Articular chondrocyte of knee joint (primary cell): ENCODE measurements around the gene SKP2. TPM values are rescaled to one million over a fixed set of nuclear protein-coding genes. Genes with fewer than 3 reads are reported as not detected.

ENCODE experiments used
- small RNA-seq: library from RNA; depleted of rRNA; stranded (forward); fragments of <200 nt; gene quantifications from one replicate; pipeline ENCODE3, GENCODE V24; 2012
- total RNA-seq: library from RNA; depleted of rRNA; stranded (reverse); fragments of >200 nt; gene quantifications from 2 replicates; pipeline ENCODE4 v1.2.3, GENCODE V29; 2012

SKP2 gene
- 37.1 and 47.1 TPM in 2 replicates for total RNA-seq

DNA sequence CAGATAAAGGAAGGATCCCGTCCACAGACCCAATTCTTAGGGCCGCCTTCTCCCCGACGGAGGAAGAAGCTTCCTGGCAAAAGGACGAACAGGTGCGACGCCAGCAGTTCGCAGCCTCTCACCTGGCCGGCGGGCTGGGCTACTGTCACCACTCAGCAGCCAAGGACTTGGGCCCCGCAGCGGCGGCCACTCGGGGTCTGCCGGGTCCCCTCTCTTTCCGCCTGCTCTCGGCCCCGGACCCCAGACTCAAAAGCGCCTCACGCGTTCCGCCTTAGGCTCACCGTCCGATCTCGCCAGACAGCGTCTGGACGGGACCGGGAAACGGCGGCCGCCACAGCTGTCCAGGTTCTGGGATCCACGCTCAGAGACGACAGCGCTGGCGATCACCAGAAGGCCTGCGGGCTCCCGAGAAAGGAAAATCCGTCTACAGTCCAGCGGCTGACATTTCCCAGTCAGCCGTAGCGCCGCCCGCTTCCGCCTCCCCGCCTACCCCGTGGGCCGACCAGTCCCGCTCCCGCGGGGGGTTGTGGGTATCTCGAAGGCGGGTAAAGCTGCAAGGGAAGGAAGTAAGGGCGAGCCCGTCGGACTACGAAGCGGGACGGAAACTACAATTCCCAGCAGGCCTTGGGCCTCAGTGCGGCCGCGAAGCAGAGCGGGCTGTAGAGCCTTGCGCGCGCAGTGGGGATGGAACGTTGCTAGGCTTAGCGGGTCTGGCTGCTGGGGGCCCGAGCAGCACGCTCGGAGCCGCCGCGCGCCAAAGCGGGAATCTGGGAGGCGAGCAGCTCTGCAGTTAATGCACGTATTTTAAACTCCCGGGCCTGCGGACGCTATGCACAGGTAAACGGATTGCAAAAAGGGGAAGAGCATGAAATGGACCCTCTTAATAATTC, at the start of gene SKP2, which contains the start of gene LMBRD2:
Gene SKP2 (plus strand): TSS at position 678 of the 890 bp plus-strand sequence. CDS start 152 bp downstream, at position 830.
Gene LMBRD2 (minus strand): TSS at position 454 of the 890 bp plus-strand sequence. CDS start 8,538 bp downstream, outside the sequence.

Small RNAs within 50 kb of the gene (small RNA-seq; reads per million reads assigned to genes)
- gene MIR580 (1.9 reads per million, percentile 70 among the genes with 10 or more reads in this experiment), gene RNU6-1305P (not detected)

Other genes starting within 250 kb of the SKP2 start
- gene CAPSL, start 213.5 kb upstream of the SKP2 start, total RNA-seq: 0.26 and 1.2 TPM in 2 replicates
- gene UGT3A1, start 160.7 kb upstream of the SKP2 start, total RNA-seq: not detected in 2 replicates
- gene UGT3A2, start 85.2 kb upstream of the SKP2 start, total RNA-seq: not detected in 2 replicates
- 16.3 and 18.6 TPM in 2 replicates for gene LMBRD2, start 224 bp upstream of the SKP2 start, total RNA-seq
- gene NADK2, start 89.8 kb downstream of the SKP2 start, total RNA-seq: 33.3 and 34.5 TPM in 2 replicates
- gene RANBP3L, start 149.8 kb downstream of the SKP2 start, total RNA-seq: 0.76 and 0.78 TPM in 2 replicates